PC-9 (cell line): ENCODE data around the gene GPC5. TPM values are rescaled to one million over a fixed set of nuclear protein-coding genes. Genes with fewer than 3 reads are reported as not detected.

Experiments used
- BruUV-seq: library from RNA; stranded (reverse); fragments of 400-500 nt; replicated peaks from 2 replicates; lab custom pipeline; 2021; lab: Mats Ljungman, UMichigan
- CTCF ChIA-PET: fragments of 300-600 bp; sonication (Branson Sonifier 250); formaldehyde crosslinking; loops from one replicate; lab custom pipeline; 2022; ENCODE audit warnings: antibody characterized with exemption; lab: Charles Lee
- POLR2A ChIA-PET: fragments of 300-600 bp; sonication (Branson Sonifier 250); formaldehyde crosslinking; loops from one replicate; lab custom pipeline; 2022; ENCODE audit warnings: antibody characterized with exemption; ENCODE audit not compliant: unreplicated experiment; lab: Charles Lee
- DNase-seq, 2 experiments: peaks; one replicate each; pipeline versions ENCODE4 v3.0.0 to v3.0.0-alpha.2; 2015 to 2022; ENCODE audit warnings: mixed read lengths in 1 of 2
- H2AFZ ChIP-seq: fragments of 200-600 bp; sonication (generic); 2 replicates; pipeline ENCODE4 v1.8.1; 2017; ENCODE audit warnings: antibody characterized with exemption
- H3F3A ChIP-seq: fragments of 200-600 bp; sonication (generic); 2 replicates; pipeline ENCODE4 v1.8.1; 2017; ENCODE audit warnings: antibody characterized with exemption, mild to moderate bottlenecking, low read depth; ENCODE audit not compliant: insufficient read depth
- H3K27ac ChIP-seq: fragments of 200-600 bp; sonication (generic); 2 replicates; pipeline ENCODE4 v1.6.1; 2016; ENCODE audit warnings: mixed run types
- H3K27me3 ChIP-seq: fragments of 200-600 bp; sonication (generic); 2 replicates; pipeline ENCODE4 v1.6.1; 2016; ENCODE audit warnings: low read depth, mixed run types; ENCODE audit not compliant: insufficient read depth
- H3K36me3 ChIP-seq: fragments of 200-600 bp; sonication (generic); 2 replicates; pipeline ENCODE4 v1.6.1; 2016; ENCODE audit warnings: low read depth, mixed run types
- H3K4me1 ChIP-seq: fragments of 200-600 bp; sonication (generic); replicated peaks from 2 replicates; pipeline ENCODE4 v1.6.1; 2016; ENCODE audit warnings: mixed run types; ENCODE audit not compliant: insufficient read depth
- H3K4me2 ChIP-seq: fragments of 200-600 bp; sonication (generic); 2 replicates; pipeline ENCODE4 v1.6.1; 2017; ENCODE audit warnings: mixed run types
- H3K4me3 ChIP-seq: fragments of 200-600 bp; sonication (generic); 2 replicates; pipeline ENCODE4 v1.6.1; 2016; ENCODE audit warnings: mixed run types
- H3K79me2 ChIP-seq: fragments of 200-600 bp; sonication (generic); 2 replicates; pipeline ENCODE4 v1.6.1; 2017; ENCODE audit warnings: low read depth, mixed run types
- H3K9me2 ChIP-seq: fragments of 200-600 bp; sonication (generic); 2 replicates; pipeline ENCODE4 v1.8.1; 2017; ENCODE audit warnings: mild to moderate bottlenecking; ENCODE audit not compliant: insufficient read depth
- H3K9me3 ChIP-seq: fragments of 200-600 bp; sonication (generic); 2 replicates; pipeline ENCODE4 v1.8.1; 2016; ENCODE audit warnings: low read depth; ENCODE audit not compliant: insufficient read depth
- H4K20me1 ChIP-seq: fragments of 200-600 bp; sonication (generic); 2 replicates; pipeline ENCODE4 v1.8.1; 2017; ENCODE audit not compliant: insufficient read depth
- EZH2 ChIP-seq: fragments of 200-600 bp; sonication (generic); IDR thresholded peaks from 2 replicates; pipeline ENCODE4 v1.8.0; 2017; ENCODE audit warnings: antibody characterized with exemption, low read depth
- intact Hi-C: fragments of 100-400 bp; cut with micrococcal nuclease; formaldehyde crosslinking; loops from one replicate; pipeline ENCODE4 v1.10.0; 2022; ENCODE audit not compliant: unreplicated experiment
- total RNA-seq: library from RNA; stranded (reverse); gene quantifications from 2 replicates; pipeline ENCODE4 v1.2.3, GENCODE V29; 2021
- TF ChIP-seq, protein P1 (sequence below): fragments of 200-600 bp; sonication (generic); conservative IDR thresholded peaks from 2 replicates; pipeline ENCODE4 v1.6.1; 2017; ENCODE audit warnings: mixed run types, antibody characterized with exemption, mild to moderate bottlenecking, moderate library complexity

Gene GPC5
- total RNA-seq, 1 experiment from 2014 or later, result not detected

DNA sequence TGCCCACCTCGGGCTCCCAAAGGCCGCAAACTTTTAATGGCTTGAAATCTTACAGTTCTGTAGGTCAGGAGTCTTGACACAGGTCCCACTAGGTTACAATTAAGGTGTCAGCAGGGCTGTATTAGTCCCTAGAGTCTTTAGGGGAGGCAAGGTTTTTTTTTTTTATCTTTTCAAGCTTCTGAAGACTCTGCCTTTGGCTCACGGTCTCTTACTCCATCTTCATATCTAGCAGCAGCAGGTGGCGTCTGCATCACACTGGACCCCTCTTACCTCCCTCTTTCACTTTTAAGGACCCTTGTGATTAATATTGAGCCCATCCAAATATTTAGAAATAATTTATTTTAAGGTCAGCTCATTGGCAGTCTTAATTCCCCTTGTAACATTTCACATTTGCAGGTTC, 39.3 kb upstream of the GPC5 start:
- Histone ChIP-seq H3K27me3 (no peaks in the 10 kb centered on the region), H3K9me3 (no peaks in the 10 kb centered on the region), H3K4me3 (no peak overlapping the region), H3K4me2 (no peak overlapping the region), H3K9me2 (no peaks in the 10 kb centered on the region), H4K20me1 (peaks cover 26% of the 10 kb centered on the region), H3K79me2 (peaks cover 11% of the 10 kb centered on the region), H3F3A (peaks cover 70% of the 10 kb centered on the region), H3K4me1 (peaks cover 8% of the 10 kb centered on the region), H3K36me3 (peaks cover 24% of the 10 kb centered on the region), H3K27ac (no peak overlapping the region), H2AFZ (no peak overlapping the region)
- CTCF ChIA-PET, result no interaction called here
- intact Hi-C loops, result no loop called here
- no TSS peak for BruUV-seq
- no peak for TF ChIP-seq EZH2
- TF ChIP-seq, protein P1, sequence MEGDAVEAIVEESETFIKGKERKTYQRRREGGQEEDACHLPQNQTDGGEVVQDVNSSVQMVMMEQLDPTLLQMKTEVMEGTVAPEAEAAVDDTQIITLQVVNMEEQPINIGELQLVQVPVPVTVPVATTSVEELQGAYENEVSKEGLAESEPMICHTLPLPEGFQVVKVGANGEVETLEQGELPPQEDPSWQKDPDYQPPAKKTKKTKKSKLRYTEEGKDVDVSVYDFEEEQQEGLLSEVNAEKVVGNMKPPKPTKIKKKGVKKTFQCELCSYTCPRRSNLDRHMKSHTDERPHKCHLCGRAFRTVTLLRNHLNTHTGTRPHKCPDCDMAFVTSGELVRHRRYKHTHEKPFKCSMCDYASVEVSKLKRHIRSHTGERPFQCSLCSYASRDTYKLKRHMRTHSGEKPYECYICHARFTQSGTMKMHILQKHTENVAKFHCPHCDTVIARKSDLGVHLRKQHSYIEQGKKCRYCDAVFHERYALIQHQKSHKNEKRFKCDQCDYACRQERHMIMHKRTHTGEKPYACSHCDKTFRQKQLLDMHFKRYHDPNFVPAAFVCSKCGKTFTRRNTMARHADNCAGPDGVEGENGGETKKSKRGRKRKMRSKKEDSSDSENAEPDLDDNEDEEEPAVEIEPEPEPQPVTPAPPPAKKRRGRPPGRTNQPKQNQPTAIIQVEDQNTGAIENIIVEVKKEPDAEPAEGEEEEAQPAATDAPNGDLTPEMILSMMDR, result no peak
- DNase-seq, result no peak
- POLR2A ChIA-PET, result no interaction called here

DNA sequence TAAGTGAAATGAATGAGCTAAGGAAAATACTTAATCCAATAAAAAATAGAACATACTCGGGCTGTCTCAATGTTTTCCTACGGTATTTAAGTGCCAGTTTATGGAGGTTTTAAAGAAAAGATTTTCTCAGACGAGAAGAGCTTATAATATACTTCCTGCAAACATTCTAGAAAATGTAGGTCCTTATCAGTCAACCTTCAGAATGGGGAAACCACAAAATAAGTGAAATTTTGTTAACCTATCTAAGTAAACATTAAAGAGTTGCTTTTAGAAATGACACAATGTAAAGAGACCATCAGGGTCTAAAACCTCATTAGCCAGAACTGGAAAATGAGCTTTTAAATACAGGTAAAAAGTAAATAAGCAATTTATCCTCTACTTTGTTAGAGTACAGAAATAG, 38.8 kb upstream of the GPC5 start:
- intact Hi-C loops, result no loop called here
- no TSS peak for BruUV-seq
- H3K36me3 ChIP-seq, result peaks cover 19% of the 10 kb centered on the region
- H3K4me1 ChIP-seq, result peaks cover 8% of the 10 kb centered on the region
- H3K27me3 ChIP-seq, result no peaks in the 10 kb centered on the region
- no peak overlapping the region for H2AFZ ChIP-seq
- ChIA-PET POLR2A (no interaction called here), CTCF (no interaction called here)
- no peaks in the 10 kb centered on the region for H3K9me3 ChIP-seq
- H4K20me1 ChIP-seq, result peaks cover 20% of the 10 kb centered on the region
- no peak for TF ChIP-seq EZH2
- TF ChIP-seq, protein P1, result no peak
- no peak overlapping the region for H3K4me2 ChIP-seq
- H3K9me2 ChIP-seq, result no peaks in the 10 kb centered on the region
- no peak overlapping the region for H3K4me3 ChIP-seq
- no peak for DNase-seq
- peaks cover 68% of the 10 kb centered on the region for H3F3A ChIP-seq
- no peak overlapping the region for H3K27ac ChIP-seq
- peaks cover 6% of the 10 kb centered on the region; the same call in 1 of the 2 replicates for H3K79me2 ChIP-seq

DNA sequence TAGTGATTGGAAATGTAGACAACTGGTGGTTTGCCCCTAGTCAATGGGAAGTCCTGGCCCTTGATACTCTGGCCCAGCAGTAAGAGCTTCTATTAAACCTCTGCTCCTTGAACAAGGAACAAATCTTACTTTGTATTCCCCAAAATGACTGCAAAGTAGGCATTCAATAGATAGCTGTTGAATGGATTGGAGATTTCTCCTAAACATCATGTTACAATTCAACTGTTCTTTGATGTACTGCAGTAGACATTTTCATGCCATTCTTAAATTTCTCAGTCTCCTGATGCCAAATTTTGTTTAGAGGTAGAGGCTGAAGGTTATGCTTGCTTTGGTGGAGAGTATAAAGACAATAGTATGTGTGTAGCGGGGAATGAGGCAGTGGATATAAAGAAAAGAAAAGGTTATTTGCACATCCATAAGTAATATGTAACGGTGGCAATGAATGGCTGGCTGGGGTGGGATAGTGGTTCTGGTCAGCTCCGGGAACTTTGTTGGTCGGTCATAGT, 38.1 kb upstream of the GPC5 start:
- no peak for TF ChIP-seq EZH2
- TF ChIP-seq, protein P1, result no peak
- Histone ChIP-seq H3K27me3 (no peaks in the 10 kb centered on the region), H3K79me2 (0 out of 2 replicates have a peak, but pooled peaks cover 4% of the 10 kb centered on the region), H3K4me3 (no peak overlapping the region), H4K20me1 (peaks cover 14% of the 10 kb centered on the region), H3K9me3 (no peaks in the 10 kb centered on the region), H3K4me1 (peaks cover 8% of the 10 kb centered on the region), H3F3A (peaks cover 62% of the 10 kb centered on the region), H3K4me2 (no peak overlapping the region), H3K9me2 (no peaks in the 10 kb centered on the region), H2AFZ (no peak overlapping the region), H3K36me3 (peaks cover 12% of the 10 kb centered on the region), H3K27ac (no peak overlapping the region)
- no peak for DNase-seq
- CTCF ChIA-PET, result no interaction called here
- no TSS peak for BruUV-seq
- intact Hi-C loops, result no loop called here
- POLR2A ChIA-PET, result no interaction called here
